ENCODE data around the gene DYNLT1. TPM values are rescaled to one million over a fixed set of nuclear protein-coding genes. Genes with fewer than 3 reads are reported as not detected.

Gene DYNLT1
- total RNA-seq, 1 experiment from 2014 or later, result 156 TPM

GRCh38 chr6:158591810-158592209, 52.7 kb downstream of the DYNLT1 start:
- TF ChIP-seq CTCF (IDR thresholded peaks at IDR 0.05; ENCODE audit: unreplicated experiment), result no peak
- H3K27ac Mint-ChIP-seq (ENCODE audit: unreplicated experiment), result no peak overlapping the region
- no TSS peak for BruUV-seq (replicated peaks)
- H3K27me3 Mint-ChIP-seq (ENCODE audit: unreplicated experiment), result no peaks in the 10 kb centered on the region
- CTCF ChIA-PET, result no interaction called here
- no peak overlapping the region for H3K4me3 Mint-ChIP-seq (ENCODE audit: low read depth, unreplicated experiment)
- intact Hi-C loops (cut with micrococcal nuclease; ENCODE audit: unreplicated experiment), result no loop called here
- DNase-seq, result no peak
- H3K4me1 Mint-ChIP-seq (ENCODE audit: low read depth, unreplicated experiment), result no peaks in the 10 kb centered on the region
- H3K9me3 Mint-ChIP-seq (ENCODE audit: low read depth, unreplicated experiment), result no peaks in the 10 kb centered on the region
- peaks cover 30% of the 10 kb centered on the region for H3K36me3 Mint-ChIP-seq (ENCODE audit: insufficient read depth, unreplicated experiment)

GRCh38 chr6:158591134-158591809, 53.3 kb downstream of the DYNLT1 start:
- H3K27me3 Mint-ChIP-seq (ENCODE audit: unreplicated experiment), result no peaks in the 10 kb centered on the region
- CTCF ChIA-PET, result no interaction called here
- no peak for DNase-seq
- H3K4me1 Mint-ChIP-seq (ENCODE audit: low read depth, unreplicated experiment), result no peaks in the 10 kb centered on the region
- H3K36me3 Mint-ChIP-seq (ENCODE audit: insufficient read depth, unreplicated experiment), result peaks cover 30% of the 10 kb centered on the region
- H3K9me3 Mint-ChIP-seq (ENCODE audit: low read depth, unreplicated experiment), result no peaks in the 10 kb centered on the region
- H3K4me3 Mint-ChIP-seq (ENCODE audit: low read depth, unreplicated experiment), result no peak overlapping the region
- no peak overlapping the region for H3K27ac Mint-ChIP-seq (ENCODE audit: unreplicated experiment)
- TF ChIP-seq CTCF (IDR thresholded peaks at IDR 0.05; ENCODE audit: unreplicated experiment), result no peak
- intact Hi-C loops (cut with micrococcal nuclease; ENCODE audit: unreplicated experiment), result no loop called here
- BruUV-seq (replicated peaks), result no TSS peak

- H3K4me3 Mint-ChIP-seq (ENCODE audit: low read depth, unreplicated experiment), result no peak overlapping the region
- DNase-seq, result no peak
- CTCF ChIA-PET, result interaction anchor here (0.6 kb wide), 1 partner anchor 57 kb away, joined by 3 read pairs; no protein-coding TSS in a partner anchor
- intact Hi-C loops (cut with micrococcal nuclease; ENCODE audit: unreplicated experiment), result no loop called here
- no peaks in the 10 kb centered on the region for H3K4me1 Mint-ChIP-seq (ENCODE audit: low read depth, unreplicated experiment)
- TF ChIP-seq CTCF (IDR thresholded peaks at IDR 0.05; ENCODE audit: unreplicated experiment), result no peak
- H3K27ac Mint-ChIP-seq (ENCODE audit: unreplicated experiment), result no peak overlapping the region
- no peaks in the 10 kb centered on the region for H3K27me3 Mint-ChIP-seq (ENCODE audit: unreplicated experiment)
- no peaks in the 10 kb centered on the region for H3K9me3 Mint-ChIP-seq (ENCODE audit: low read depth, unreplicated experiment)
- H3K36me3 Mint-ChIP-seq (ENCODE audit: insufficient read depth, unreplicated experiment), result peaks cover 29% of the 10 kb centered on the region
- no TSS peak for BruUV-seq (replicated peaks)
Measured at GRCh38 chr6:158589366-158589765, 55.2 kb downstream of the DYNLT1 start.

- no peak overlapping the region for H3K27ac Mint-ChIP-seq (ENCODE audit: unreplicated experiment)
- no peaks in the 10 kb centered on the region for H3K4me1 Mint-ChIP-seq (ENCODE audit: low read depth, unreplicated experiment)
- no peak overlapping the region for H3K4me3 Mint-ChIP-seq (ENCODE audit: low read depth, unreplicated experiment)
- no peak for TF ChIP-seq CTCF (IDR thresholded peaks at IDR 0.05; ENCODE audit: unreplicated experiment)
- intact Hi-C loops (cut with micrococcal nuclease; ENCODE audit: unreplicated experiment), result no loop called here
- BruUV-seq (replicated peaks), result no TSS peak
- CTCF ChIA-PET, result no interaction called here
- H3K36me3 Mint-ChIP-seq (ENCODE audit: insufficient read depth, unreplicated experiment), result peaks cover 27% of the 10 kb centered on the region
- no peaks in the 10 kb centered on the region for H3K9me3 Mint-ChIP-seq (ENCODE audit: low read depth, unreplicated experiment)
- no peak for DNase-seq
- H3K27me3 Mint-ChIP-seq (ENCODE audit: unreplicated experiment), result no peaks in the 10 kb centered on the region
Measured at GRCh38 chr6:158586652-158587051, 57.9 kb downstream of the DYNLT1 start.

Small RNA genes lying within 50 kb of the gene (microRNA-seq; reads per million reads assigned to microRNA genes)
- not detected for gene MIR7161

Other genes starting within 250 kb of the DYNLT1 start
- 42.9 and 48.7 TPM in 2 replicates for gene TMEM181, start 84.7 kb downstream of the DYNLT1 start, total RNA-seq (2022)
- gene SYTL3, start 5.3 kb upstream of the DYNLT1 start, total RNA-seq (2022), result 14.2 and 15.0 TPM in 2 replicates
- gene EZR, start 174.6 kb upstream of the DYNLT1 start, total RNA-seq (2022), result 935 and 954 TPM in 2 replicates

Measured in Calu3 (cell line).